Smooth muscle cell (in vitro differentiated cells): ENCODE measurements around the gene GAGE10. TPM values are rescaled to one million over a fixed set of nuclear protein-coding genes. Genes with fewer than 3 reads are reported as not detected.

Source experiments
- DNase-seq: peaks from one replicate; lab custom pipeline; 2025; ENCODE audit not compliant: unreplicated experiment; lab: John Stamatoyannopoulos, UW
- H2AFZ ChIP-seq: fragments of 200-600 bp; sonication (generic); 2 replicates; pipeline ENCODE4 v1.6.0; 2016; ENCODE audit warnings: antibody characterized with exemption, low read depth, mild to moderate bottlenecking
- H3F3A ChIP-seq: fragments of 200-600 bp; sonication (generic); 2 replicates; pipeline ENCODE4 v1.6.0; 2017; ENCODE audit warnings: antibody characterized with exemption, low read depth
- H3K27ac ChIP-seq: fragments of 200-600 bp; sonication (generic); 2 replicates; pipeline ENCODE4 v1.5.1; 2016; ENCODE audit warnings: low read depth, mild to moderate bottlenecking
- H3K27me3 ChIP-seq: fragments of 200-600 bp; sonication (generic); 2 replicates; pipeline ENCODE4 v1.6.1; 2016; ENCODE audit warnings: low read depth, mild to moderate bottlenecking
- H3K36me3 ChIP-seq: fragments of 200-600 bp; sonication (generic); 2 replicates; pipeline ENCODE4 v1.5.1; 2016; ENCODE audit warnings: low read depth
- H3K4me1 ChIP-seq: fragments of 200-600 bp; sonication (generic); 2 replicates; pipeline ENCODE4 v1.5.1; 2016; ENCODE audit warnings: low read depth
- H3K4me2 ChIP-seq: fragments of 200-600 bp; sonication (generic); 2 replicates; pipeline ENCODE4 v1.6.0; 2016; ENCODE audit warnings: mild to moderate bottlenecking
- H3K4me3 ChIP-seq: fragments of 200-600 bp; sonication (generic); 2 replicates; pipeline ENCODE4 v1.5.1; 2016; ENCODE audit warnings: mild to moderate bottlenecking
- H3K79me2 ChIP-seq: fragments of 200-600 bp; sonication (generic); 2 replicates; pipeline ENCODE4 v1.6.0; 2016; ENCODE audit warnings: low read depth, mild to moderate bottlenecking
- H3K9ac ChIP-seq: fragments of 200-600 bp; sonication (generic); 2 replicates; pipeline ENCODE4 v1.6.0; 2016; ENCODE audit warnings: low read depth
- H3K9me3 ChIP-seq: fragments of 200-600 bp; sonication (generic); replicated peaks from 2 replicates; pipeline ENCODE4 v1.5.1; 2016; ENCODE audit warnings: low read depth
- H4K20me1 ChIP-seq: fragments of 200-600 bp; sonication (generic); 2 replicates; pipeline ENCODE4 v1.6.0; 2016; ENCODE audit warnings: low read depth
- CTCF ChIP-seq: fragments of 200-600 bp; sonication (generic); IDR thresholded peaks from 2 replicates; pipeline ENCODE4 v1.5.1; 2017; ENCODE audit warnings: borderline replicate concordance, mild to moderate bottlenecking, antibody characterized with exemption; ENCODE audit not compliant: insufficient read depth, poor library complexity, severe bottlenecking
- WGBS: methylation state at CpG from one replicate; pipeline ENCODE4 v1.1.7; 2016; ENCODE audit warnings: low lambda C conversion rate; 5-methylcytosine and 5-hydroxymethylcytosine counted together
- polyA plus RNA-seq: library from polyadenylated mRNA; unstranded; fragments of >200 nt; fragmentation: Nextera tagmentation; extraction: Ambion mirVana; gene quantifications from 2 replicates; pipeline ENCODE4 v1.2.1, GENCODE V29; 2016
- total RNA-seq: library from RNA; depleted of rRNA; stranded (reverse); fragments of >200 nt; gene quantifications from 2 replicates; pipeline ENCODE4 v1.2.3, GENCODE V29; 2014

GAGE10 gene
- total and polyA plus RNA-seq, 2 experiments from 2014 or later = not detected

GRCh38 chrX:49257074-49257790 lies 46.2 kb upstream of the GAGE10 start:
- Histone ChIP-seq H3K79me2 (no peaks in the 10 kb centered on the region), H3K4me3 (no peak overlapping the region), H3K4me1 (no peaks in the 10 kb centered on the region), H3K27ac (no peak overlapping the region), H3K27me3 (no peaks in the 10 kb centered on the region), H3F3A (no peaks in the 10 kb centered on the region), H3K36me3 (no peaks in the 10 kb centered on the region), H2AFZ (no peak overlapping the region), H4K20me1 (no peaks in the 10 kb centered on the region), H3K4me2 (no peak overlapping the region), H3K9ac (no peak overlapping the region), H3K9me3 (no peaks in the 10 kb centered on the region)
- no peak for DNase-seq
- no peak for TF ChIP-seq CTCF
- 86% methylated on average over 14 of the region's 14 CpGs for WGBS

- H3K4me1 ChIP-seq = no peaks in the 10 kb centered on the region
- H3F3A ChIP-seq = no peaks in the 10 kb centered on the region
- no peak overlapping the region for H3K4me3 ChIP-seq
- no peak overlapping the region for H3K4me2 ChIP-seq
- no peaks in the 10 kb centered on the region for H3K79me2 ChIP-seq
- no peak overlapping the region for H2AFZ ChIP-seq
- H3K36me3 ChIP-seq = no peaks in the 10 kb centered on the region
- TF ChIP-seq CTCF = no peak
- H3K9me3 ChIP-seq = no peaks in the 10 kb centered on the region
- H4K20me1 ChIP-seq = no peaks in the 10 kb centered on the region
- H3K9ac ChIP-seq = no peak overlapping the region
- DNase-seq = no peak
- no peak overlapping the region for H3K27ac ChIP-seq
- 90% methylated on average over 20 of the region's 20 CpGs for WGBS
- H3K27me3 ChIP-seq = no peaks in the 10 kb centered on the region
Measured at GRCh38 chrX:49257846-49258748, 45.3 kb upstream of the GAGE10 start.

GRCh38 chrX:49258749-49259124 lies 44.7 kb upstream of the GAGE10 start:
- no peak for DNase-seq
- H3K27ac ChIP-seq = no peak overlapping the region
- H3K4me1 ChIP-seq = no peaks in the 10 kb centered on the region
- WGBS = 92% methylated on average over 5 of the region's 5 CpGs
- no peaks in the 10 kb centered on the region for H3K9me3 ChIP-seq
- H3K36me3 ChIP-seq = no peaks in the 10 kb centered on the region
- no peak overlapping the region for H3K9ac ChIP-seq
- H3K79me2 ChIP-seq = no peaks in the 10 kb centered on the region
- H3F3A ChIP-seq = no peaks in the 10 kb centered on the region
- no peak for TF ChIP-seq CTCF
- H2AFZ ChIP-seq = no peak overlapping the region
- H4K20me1 ChIP-seq = no peaks in the 10 kb centered on the region
- H3K4me3 ChIP-seq = no peak overlapping the region
- H3K27me3 ChIP-seq = no peaks in the 10 kb centered on the region
- H3K4me2 ChIP-seq = no peak overlapping the region
